HG03442 (cell line): Measurements from ENCODE around the gene SLC6A1.

Experiments
- ATAC-seq: cut with Tn5 transposase; IDR thresholded peaks from one replicate; pipeline ENCODE4 v1.9.1; 2021; ENCODE audit warnings: mild to moderate bottlenecking, moderate library complexity; ENCODE audit not compliant: unreplicated experiment

Gene SLC6A1

GRCh38 chr3:11015369-11015768 is 22.8 kb downstream of the SLC6A1 start:
- ATAC-seq, result no peak

DNA sequence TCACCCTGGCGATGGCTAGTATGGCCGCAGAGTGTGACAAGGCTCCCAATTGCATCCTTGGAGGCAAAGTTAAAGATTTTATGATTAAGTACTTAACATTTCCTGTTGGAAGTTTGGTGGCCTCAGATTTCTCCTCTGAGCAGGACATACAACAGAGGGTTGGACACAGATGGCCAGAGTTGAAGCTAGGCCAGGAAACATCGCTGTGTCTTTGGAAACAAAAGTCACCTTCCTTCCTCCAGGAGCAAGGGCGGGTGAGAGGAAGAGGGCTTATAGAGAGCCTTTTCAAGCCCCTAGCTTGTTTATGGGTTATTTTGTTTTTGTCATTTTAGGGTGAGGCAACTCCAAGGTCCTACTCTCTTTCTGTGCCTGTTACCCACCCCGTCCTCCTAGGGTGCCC is 24.2 kb downstream of the SLC6A1 start:
- ATAC-seq, result no peak

DNA sequence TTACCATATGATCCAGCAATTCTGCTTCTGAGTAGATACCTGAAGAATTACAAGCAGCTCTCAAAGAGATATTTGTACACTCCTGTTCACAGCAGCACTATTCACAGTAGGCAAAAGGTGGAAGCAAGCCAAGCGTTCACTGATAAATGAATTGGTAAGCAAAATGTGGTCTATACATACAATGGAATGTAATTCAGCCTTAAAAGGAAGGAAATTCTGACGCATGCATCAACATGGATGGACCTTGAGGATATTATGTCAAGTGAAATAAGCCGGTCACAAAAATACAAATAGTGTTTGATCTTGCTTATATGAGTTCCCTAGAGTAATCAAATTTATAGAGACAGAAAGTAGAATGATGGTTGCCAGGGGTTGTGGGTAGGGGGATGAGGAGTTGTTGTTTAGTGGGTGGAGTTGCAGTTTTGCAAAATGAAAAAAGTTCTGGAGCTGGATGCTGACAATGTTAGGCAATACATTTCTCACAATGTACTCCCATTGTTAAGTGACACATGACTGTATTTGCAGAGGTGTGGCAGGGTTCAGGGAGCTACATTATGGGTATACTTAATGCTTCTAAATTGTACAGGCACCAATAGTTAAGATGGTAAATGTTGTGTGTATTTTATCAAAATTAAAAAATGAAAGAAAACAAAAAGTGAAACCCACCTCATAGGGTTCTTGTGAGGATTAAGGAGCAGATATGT is 26.7 kb downstream of the SLC6A1 start:
- no peak for ATAC-seq

- no peak for ATAC-seq
Observed at GRCh38 chr3:11020764-11021163, 28.2 kb downstream of the SLC6A1 start.

DNA sequence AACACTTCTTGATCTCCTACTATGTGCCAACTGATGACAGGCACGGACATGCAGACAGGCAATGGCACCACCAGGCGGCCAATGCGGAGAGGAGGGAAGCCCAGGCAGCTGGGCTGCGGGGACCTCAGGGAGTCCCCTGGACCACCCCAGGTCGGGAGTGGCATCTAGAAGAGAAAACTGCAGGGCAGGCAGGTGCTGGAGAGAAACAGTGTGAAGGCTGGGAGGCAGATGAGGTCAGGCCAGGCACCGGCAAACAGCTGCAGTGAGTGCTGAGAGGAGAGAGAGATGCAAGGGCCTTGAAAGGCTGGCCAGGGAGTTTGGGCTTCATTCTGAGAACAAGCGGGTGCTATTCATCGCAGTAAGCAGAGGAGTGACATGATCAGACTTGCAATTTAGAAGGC is 29.1 kb downstream of the SLC6A1 start:
- no peak for ATAC-seq

GRCh38 chr3:11022115-11022514 is 29.6 kb downstream of the SLC6A1 start:
- ATAC-seq, result no peak

- no peak for ATAC-seq
Observed at GRCh38 chr3:11024181-11024580, 31.6 kb downstream of the SLC6A1 start.

DNA sequence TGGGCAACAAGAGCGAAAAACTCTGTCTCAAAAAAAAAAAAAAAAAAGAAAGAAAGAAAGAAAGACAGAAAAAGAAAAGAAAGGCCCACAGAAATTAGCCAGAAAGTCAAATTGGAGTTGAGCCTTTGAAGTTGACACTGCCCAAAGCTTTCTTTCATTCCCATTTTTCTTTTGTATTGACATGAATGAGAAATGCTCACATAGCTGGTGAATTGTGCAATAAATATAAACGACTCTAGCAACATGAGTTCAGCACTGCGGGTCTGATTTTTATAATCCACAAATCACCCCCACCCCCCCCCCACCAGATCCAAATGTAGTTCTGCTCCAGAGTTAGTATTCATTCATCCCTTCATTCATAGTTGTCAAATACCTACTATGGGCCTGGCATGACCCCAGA is 37.4 kb downstream of the SLC6A1 start:
- no peak for ATAC-seq

DNA sequence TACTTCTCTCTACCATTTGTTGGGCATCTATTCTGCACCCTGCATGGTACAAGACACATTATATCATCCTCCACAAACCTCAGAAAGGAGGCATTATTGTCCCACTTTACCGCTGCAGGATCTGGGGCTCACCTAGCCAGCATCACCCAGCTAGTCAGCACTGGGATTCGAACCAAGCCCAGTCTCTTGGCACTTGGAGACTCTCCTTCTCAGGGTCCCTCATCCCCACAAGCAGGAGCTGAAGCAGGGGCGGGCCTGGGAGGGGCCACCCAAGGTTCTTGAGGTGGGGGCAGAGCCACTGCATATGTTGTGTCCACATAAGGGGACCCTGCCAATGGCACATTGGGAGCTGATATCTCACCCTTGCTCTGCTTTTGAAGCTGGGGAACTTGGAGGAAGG is 41.3 kb downstream of the SLC6A1 start:
- ATAC-seq, result no peak

- no peak for ATAC-seq
Observed at GRCh38 chr3:11034309-11034985, 41.9 kb downstream of the SLC6A1 start.

- ATAC-seq, result no peak
Observed at GRCh38 chr3:11035757-11036505, 43.4 kb downstream of the SLC6A1 start.

GRCh38 chr3:11037241-11037873 is 44.8 kb downstream of the SLC6A1 start:
- ATAC-seq, result no peak

DNA sequence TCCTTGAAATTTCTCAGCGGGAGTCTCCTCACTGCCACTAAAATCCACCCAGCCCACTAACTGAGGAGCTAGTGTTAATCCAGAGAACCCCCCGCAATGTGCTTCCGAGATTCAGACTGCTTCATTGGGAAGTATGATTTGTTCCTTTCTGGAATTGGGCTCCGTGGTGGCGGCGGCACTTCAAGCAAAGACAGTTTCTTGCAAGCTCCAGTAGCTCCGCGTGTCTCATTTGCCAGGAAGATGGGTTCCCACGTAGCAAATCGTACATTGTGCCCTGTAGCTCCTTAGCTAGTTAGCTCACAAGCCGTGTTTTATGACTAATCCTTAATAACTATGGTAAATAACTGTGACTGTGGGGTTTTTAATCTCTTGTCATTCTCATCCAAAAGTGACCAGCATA is 45.4 kb downstream of the SLC6A1 start:
- no peak for ATAC-seq

GRCh38 chr3:11045536-11045935 is 53.0 kb downstream of the SLC6A1 start:
- ATAC-seq, result no peak

DNA sequence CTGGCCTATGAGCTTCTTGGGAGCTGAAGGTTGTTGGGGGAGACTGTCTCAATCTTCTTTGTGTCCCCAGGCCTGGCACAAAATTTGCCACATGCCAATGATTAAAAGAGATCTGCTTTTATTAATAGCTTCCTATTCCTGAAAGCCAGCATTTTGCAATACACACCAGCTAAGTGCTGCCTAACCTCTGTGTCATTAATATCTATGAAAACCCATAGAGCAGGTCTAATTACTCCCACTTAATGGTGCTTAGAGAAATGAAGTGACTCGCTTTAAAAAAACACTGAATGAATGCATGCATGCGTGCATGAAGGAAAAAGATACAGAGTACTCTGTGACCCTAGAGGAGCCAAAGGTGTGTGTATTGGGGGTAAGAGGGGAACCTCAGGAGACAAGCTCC is 55.0 kb downstream of the SLC6A1 start:
- ATAC-seq, result no peak

DNA sequence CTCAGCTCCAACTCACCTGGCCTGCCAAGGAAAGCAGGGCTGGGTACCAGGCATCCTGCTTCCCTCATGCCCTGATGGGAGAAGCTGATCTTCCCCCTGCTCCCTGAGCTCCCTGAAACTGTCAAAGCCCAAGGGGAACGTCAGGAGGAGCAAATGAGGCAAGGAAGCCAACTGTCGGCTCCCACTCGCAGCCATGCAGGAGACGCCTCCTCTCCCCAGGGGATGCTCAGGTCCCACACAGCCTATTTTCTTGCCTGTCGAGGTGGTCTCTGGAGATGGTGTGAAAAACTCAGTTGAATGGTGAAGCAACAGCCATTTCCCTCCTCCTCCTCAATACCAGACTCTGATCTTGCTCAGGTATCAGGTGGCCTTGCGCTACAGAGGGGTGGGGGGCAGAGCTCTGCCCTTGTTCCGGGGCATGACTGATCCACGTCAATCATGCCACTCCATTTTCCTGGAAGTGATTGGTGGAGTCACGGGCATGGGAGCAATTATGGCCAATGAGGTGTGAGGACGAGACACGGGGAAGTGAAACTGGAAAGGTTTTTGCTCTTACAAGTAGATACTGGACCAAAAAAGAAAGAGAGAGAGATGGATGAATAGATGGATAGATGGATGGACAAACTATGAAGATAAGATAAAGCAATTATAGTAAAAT is 58.2 kb downstream of the SLC6A1 start:
- ATAC-seq, result no peak

GRCh38 chr3:11053926-11054503 is 61.5 kb downstream of the SLC6A1 start:
- ATAC-seq, result no peak

DNA sequence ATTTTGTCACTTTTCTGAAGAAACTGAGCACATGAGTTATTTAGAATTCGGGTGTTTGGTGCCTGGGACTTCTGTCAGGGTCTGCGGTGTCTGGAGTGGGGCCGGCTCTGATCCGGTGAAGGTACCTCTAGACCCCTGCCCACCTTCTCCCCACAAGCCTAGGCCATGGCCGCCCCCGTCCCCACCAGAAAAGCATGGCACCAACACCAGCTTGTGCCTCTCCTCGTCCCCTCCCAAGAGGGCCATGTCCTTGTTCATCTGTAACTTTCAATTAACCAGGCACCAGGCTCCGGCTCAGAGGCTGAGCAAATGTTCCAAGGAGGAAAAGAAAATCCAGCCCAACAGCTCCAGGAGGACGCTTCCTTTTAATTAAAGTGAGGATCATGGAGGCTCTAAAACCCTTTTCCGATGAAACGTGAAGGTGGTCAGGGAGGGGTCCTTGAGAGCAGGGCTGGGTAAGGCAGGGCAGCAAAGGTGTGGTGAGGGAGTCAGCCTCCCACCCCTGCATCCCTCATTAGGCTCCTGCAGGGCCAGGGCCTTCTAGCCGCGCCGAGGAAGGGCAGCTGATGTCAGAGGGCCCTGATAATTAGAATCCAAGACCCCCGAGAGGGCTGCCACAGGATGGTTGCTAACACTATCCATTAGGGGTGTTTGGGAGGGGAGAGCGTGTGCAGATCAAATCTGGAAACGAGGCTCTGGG is 62.3 kb downstream of the SLC6A1 start:
- no peak for ATAC-seq

- ATAC-seq, result no peak
Observed at GRCh38 chr3:11055496-11055895, 62.9 kb downstream of the SLC6A1 start.

DNA sequence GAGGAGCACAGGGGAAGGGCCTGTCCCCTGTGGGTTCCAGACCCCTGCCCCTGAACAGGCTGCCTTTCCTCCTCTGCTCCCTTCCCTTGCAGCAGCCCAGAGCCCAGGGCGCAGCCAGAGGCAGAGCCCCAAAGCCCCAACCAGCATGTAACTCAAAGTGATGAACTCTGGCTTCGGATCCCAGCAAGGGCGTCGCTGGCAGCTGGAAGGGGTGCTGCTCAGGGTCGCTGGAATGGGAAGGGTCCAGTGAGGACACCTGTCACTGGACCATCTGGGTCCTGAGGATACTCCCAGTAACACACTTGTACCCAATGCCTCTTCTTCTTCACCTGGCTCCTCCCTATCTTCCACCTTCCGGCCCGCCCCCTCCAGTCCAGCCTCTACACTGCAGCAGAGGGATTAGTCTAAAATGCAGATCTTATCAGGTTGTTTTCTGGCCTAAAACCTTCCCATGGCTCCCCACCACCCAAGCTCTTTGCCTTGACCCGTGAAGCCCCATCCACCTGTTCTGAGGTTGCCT is 64.0 kb downstream of the SLC6A1 start:
- ATAC-seq, result no peak
